NCI-H2227 (cell line): ENCODE data around the gene MPV17.
"Not testable (repeated sequence)": the region's sequence is repeated elsewhere in the genome, so short reads cannot be mapped to it uniquely, and the experiment has no call there.

Experiments used
- DNase-seq: peaks from one replicate; lab custom pipeline; 2025; ENCODE audit not compliant: unreplicated experiment; lab: John Stamatoyannopoulos, UW

MPV17 gene

DNA sequence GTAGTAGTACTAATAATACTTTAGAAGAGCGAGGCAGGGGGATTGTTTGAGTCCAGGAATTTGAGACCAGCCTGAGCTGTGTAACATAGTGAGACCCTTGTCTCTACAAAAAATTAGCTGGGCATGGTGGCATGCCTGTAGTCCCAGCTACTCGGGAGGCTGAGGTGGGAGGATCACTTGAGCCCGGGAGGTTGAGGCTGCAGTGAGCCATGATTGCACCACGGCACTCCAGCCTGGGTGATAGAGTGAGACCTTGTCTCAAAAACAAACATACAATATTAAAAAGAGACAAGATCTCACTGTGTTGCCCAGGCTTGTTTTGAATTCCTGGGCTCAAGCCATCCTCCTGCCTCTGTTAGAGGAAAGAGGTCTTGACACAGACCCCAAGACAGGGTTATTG is 22.3 kb downstream of the MPV17 start:
- DNase-seq = not testable (repeated sequence)

DNA sequence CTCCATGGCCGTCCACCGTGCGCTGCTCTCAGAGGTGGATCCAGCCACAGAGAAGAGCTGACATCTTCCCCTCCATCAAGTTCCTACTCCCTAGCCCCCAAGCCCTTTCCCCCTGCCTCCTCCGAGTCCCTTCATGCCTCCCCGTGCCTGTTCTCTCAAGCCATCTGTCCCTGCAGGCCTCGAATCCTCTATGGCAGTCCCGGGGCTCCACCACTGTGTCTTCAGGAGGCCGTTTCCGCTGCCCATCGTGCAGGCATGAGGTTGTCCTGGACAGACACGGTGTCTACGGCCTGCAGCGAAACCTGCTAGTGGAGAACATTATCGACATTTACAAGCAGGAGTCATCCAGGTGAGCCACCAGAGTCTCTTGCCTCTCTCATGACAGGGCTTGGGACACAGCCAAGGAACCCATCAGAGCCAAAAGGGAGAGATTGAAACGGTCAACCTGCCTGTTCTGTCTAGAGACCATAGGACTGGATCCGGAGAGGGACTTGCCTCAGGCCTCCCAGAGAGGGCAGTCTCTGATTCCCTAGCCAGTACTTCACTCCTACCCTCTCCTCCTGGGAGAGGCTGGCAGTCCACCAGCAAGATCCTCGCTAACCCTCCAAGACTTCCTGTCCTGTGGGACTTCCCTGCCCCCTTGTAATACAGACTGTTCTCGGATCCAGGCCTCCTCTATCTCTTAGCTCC is 24.4 kb downstream of the MPV17 start:
- no peak for DNase-seq

DNA sequence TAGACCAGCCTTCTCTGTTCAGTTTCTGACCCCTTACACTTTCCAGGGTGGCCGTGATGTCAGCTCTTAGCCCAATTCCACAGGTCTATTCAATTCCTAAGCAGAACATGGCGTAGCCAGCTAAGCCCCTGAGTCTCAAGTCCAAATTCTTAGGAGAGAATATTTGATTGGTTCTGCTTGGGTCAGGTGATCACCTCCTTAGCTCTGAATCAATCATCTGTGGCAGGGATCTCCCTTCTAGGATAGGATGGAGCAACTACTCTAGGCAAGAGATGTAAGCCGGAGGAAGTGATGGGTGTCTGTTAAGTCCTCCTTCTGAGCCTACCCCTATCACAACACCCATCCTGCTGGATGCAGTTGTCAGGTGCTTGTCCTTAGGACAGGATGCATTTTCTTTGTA is 25.7 kb downstream of the MPV17 start:
- no peak for DNase-seq

DNA sequence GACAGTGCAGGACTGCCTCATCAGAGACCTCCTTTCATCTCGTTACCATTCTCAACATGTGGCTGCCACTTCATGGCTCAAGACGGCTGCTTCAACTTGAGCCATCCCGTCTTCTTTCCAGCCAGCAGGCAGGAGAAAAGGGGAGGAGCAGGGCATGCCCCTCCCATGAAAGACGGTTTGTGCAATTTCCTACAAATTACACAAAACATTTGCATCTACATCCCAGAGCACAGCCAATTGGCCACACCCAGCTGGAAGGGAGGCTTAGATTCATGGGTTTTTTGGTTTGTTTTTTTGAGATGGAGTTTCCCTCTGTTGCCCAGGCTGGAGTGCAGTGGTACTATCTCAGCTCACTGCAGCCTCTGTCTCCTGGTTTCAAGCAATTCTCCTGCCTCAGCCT is 26.4 kb downstream of the MPV17 start:
- no peak for DNase-seq

DNA sequence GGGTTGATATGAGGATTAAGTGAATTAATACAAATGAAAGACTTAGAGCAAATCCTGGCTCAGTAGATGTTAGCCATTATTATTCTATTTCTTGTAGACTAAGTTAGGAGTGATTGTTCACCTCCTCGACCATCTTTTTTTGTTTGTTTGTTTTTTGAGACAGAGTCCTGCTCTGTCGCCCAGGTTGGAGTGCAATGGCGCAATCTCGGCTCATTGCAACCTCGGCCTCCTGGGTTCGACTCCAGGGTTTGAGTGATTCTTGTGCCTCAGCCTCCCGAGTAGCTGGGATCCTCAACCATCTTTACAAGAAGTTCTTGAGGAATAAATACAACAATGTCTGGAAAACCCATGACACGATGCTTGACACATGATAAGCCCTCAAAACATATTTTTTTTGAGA is 28.0 kb downstream of the MPV17 start:
- no peak for DNase-seq

DNA sequence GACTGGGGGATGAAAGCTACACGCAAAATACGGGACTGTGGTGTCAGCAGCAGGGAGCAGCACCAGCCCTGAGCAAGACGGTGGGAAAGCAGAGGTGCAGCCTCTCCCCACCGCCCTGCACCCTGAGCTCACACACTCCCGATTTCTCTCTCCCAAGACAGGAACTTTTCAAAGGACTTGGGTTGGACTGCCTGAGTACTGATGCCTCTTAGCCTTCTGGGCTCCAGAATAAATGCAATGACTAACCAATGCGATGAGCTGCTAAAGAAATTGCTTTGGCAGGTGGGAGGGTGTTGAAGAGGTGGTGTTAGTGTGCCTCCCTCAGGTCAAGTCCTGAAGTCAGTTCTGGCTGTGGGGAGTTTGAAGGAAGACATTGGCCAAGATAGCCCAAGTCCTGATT is 31.0 kb downstream of the MPV17 start:
- no peak for DNase-seq

DNA sequence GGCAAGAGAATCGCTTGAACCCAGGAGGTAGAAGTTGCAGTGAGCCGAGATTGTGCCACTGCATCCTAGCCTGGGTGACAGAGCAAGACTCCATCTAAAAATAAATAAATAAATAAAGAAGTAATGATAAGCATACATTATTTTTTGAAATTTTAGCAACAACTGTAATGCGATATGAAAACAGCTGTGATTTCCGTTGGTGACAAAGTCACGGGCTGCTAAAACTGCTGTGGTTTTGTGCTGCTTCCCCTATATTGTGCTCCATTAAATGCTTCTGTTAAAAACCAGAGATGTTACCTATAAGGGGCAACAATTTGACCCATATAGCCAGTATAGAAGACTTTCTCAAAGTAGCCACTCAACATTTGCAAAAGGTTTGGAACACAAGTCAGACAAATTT is 32.3 kb downstream of the MPV17 start:
- DNase-seq = no peak

DNA sequence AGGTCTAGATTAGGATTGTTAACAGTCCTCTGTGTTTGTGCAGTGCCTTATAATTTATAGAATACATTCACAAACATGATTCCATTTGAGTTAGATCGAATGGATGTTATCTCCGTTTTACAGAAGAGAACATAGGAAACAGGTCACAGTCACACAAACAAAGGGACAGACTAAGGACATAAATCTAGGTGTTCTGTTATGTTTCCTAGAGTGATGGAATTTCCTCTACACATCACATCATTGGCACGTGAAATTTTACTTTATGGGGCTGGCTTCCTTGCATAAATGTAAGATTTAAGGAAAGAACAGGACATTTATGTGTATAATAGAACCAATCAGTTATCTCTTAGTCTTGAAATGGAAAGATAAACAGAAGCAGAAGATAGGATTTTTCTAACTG is 34.3 kb downstream of the MPV17 start:
- DNase-seq = no peak

DNA sequence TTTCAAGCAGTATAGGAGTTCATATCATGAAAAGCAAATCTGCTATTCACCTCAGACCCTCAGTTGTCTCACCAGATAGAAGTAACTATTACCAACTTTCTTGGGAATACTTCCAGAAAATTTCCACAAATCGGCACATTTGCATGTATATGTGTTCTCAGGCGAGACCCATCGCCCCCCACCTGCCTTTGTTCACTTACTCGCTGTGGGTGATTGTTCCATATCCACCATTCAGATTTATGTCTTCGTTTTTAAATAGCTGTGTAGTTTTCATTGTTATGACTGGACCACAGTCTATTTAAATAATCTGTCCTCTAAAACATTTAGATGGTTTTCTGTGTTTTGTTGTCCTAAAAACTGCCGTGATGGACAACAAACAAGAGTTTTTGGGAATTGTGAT is 37.4 kb downstream of the MPV17 start:
- DNase-seq = no peak

DNA sequence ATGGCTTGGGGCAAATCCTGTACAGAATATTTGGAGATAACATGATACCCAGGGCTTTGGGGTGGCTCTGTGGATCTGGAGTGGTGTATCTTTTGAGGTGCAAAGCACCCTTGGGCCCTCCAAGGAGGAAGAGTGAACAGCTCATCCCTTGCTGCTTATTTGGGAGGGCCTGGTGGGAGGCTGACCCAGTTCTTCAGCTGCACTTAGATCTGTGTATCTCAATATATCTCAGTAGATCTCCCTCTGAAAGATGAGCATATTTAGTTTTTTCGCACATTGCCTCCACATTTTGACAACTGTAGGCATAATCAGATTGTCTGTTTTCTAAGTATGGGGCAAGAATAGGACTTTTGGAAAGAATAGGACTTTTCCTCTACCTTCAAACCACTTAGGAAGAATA is 37.9 kb downstream of the MPV17 start:
- DNase-seq = no peak

DNA sequence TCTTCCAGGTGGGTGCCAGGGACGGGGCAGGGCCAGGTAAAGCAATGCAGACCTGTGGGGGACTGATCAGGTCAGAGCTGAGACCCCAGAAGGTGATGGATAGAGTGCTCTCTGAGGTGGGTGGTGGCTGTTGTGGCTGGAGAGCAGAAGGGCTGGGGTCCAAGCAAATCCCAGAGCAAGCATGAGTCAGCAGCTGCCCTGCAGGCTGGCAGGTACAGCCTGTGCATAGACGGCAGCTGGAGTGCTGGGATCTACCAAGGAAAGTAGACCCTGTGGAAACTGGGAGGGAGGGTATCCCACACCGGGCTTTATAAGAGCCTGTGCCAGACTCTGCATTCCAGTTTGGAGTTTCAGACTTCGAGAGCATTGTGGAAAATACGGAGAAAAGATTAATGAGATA is 40.0 kb downstream of the MPV17 start:
- no peak for DNase-seq

DNA sequence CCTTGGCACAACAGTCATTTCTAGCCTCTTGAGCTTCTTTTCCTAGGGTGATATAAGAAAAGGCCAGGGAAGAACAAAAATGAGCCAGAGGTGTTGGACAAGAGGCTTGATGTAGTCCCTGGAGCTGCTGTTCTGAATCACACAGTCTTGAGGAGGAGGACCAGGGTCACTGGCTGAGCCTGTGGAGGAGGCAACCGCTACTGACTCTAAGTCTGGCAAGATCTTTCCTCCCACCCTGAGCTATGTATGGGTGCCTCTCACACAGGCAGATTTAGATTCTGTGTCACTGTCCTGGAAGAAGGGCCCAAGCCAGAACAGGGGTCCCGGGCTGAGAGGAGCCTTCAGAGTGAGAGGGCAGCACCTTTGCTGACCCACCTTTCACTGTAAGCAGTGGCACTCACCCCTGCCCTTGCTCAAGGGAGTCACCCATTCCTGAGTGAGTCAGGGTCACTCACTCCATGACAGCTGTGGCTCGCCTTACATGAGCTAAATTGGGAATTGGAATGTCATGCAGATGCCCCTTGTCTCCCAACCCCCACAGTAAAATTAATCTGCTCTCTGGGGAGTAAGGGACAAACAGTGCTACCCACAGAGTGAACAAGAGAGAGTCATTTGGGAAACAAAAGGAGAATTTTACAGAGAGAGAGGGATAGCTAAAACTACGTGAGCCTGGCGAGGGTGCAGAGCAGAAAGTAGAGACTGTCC is 40.9 kb downstream of the MPV17 start, which contains the start of gene TRIM54:
TRIM54 (plus strand) TSS at position 575 of the 705 bp plus-strand sequence. CDS start 303 bp downstream, outside the sequence.
- DNase-seq = no peak

DNA sequence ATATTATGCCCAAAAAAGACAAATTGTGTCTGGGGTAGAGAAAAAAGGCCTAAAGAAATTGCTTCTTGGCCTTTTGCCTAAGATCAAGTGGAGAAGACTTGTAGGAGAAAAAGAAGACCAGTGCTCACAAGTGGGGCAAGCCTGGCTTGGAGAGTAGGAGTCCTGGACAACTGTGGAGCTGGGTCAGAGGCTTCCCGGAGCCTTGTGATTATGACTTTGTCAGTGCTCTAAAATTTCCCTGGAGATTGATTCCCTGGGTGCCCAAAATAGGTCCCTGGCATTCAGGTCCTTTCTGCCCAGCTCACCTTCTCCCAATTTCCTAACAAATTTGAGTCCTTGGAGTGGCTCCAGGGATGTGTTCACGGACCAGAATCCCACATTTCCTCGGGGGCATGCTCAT is 41.5 kb downstream of the MPV17 start:
- DNase-seq = no peak

DNA sequence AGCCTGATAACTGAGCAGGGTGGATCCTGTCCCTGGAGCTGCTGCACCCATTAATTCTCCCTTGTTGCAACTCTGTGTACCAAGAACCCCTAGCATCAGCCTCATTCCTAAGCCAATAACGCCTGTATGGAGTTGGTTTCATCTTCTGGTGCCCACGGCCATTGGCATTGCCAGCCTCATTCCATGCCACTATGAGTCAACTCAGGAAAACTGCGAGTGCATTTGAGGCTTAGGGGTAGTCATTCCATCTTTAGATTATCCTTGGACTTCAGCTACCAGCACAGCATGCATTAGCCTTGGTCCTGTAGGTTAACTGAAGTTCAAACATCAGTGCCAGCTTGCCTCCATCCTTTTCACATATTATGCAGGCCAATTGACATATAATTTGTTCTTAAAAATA is 42.1 kb downstream of the MPV17 start:
- no peak for DNase-seq

DNA sequence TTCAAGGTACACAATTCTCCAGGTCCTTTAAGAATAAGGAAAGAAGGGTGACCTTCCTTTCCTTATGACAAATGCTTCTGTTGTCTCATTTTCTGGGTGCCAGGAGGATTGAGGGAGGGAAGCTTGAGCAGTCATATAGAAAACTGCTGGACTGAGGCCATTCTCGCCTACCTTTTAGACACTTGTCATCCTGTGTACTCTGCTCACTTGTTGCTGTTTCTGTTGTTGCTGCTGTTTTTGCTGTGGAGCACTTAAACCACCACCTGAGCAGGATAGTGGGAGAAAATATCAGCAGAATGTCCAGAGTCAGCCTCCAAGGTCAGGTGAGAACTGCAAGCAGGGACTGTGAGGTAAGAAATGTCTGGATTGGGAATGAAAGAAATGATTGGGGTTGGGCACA is 44.9 kb downstream of the MPV17 start:
- no peak for DNase-seq

DNA sequence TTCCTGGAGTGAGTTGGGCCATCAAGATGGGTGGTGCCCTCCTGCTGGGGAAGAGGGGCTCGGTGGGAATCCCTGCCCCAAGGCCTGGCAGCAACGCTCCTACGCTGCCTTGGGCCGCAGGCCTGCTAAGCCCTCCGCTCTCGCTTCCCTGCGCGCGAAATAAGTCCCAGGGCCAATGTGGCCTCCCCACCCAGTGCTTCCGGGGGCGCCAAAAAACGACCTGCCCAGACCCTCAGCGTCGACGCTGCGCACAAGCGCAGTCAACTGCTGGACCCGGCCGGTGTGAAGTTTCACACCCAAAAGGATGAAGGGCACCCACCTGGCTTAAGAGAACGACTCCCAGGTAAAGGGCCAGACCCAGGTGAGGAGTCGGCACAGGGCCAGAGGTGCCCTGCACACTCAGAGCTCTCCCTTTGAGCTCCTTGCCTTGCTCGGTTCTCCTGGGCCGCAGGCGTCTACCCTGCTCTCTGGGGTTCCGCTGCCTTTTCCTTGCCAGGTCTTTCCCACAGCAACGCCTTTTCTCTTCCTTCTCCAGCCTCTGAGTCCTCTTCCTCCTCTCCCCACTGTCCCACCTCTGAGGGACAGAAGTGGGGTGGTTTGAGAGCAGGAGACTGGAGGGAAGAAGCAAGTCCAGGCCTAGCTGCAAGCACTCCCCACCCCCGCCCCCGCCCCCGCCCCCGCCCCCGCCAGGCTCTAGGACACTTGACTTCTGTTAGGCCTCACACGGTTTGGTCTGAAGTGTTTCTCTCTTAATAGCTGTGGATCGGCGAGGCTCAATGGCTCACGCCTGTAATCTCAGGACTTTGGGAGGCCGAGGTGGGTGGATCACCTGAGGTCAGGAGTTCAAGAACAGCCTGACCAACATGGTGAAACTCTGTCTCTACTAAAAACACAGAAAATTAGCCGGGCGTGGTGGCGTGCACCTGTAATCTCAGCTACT is 47.4 kb downstream of the MPV17 start, which contains the start of gene DNAJC5G:
DNAJC5G (plus strand) TSS at position 223 of the 940 bp plus-strand sequence. CDS start 1,296 bp downstream, outside the sequence.
- no peak for DNase-seq

DNA sequence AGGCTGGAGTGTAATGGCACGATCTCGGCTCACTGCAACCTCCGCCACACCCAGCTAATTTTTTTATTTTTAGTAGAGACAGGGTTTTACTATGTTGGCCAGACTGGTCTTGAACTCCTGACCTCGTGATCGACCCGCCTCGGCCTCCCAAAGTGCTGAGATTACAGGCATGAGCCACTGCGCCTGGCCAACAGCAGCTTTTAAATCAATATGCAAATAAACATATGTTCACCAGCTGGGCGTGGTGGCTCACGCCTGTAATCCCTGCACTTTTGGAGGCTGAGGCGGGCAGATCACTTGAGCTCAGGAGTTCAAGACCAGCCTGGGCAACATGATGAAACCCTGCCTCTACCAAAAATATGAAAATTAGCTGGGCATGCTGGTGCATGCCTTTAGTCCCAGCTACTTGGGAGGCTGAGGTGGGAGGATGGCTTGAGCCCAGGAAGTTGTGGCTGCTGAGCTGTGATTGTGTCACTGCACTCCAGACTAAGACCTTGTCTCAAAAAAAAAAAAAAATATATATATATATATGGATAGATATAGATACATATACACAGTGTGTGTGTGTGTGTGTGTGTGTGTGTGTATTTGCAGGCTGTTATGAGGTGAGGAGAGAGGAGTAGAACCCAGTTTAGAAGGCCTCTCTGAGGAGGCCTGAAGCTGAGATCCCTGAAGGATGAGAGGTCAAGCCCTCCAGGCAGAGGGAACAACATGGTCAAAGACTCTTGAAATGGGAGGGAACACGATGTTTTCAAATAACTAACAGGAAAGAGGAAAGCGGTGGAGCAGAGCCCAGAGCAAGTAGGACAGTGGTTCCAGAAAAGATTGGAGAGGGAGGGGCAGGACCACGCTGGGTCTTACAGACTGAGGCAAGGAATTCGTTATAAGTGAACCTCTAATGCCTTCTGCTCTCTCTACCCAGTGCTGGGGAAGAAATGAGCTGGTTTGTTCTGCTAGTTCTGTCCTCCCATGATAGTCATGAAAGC is 50.1 kb downstream of the MPV17 start:
- not testable (repeated sequence) for DNase-seq

DNA sequence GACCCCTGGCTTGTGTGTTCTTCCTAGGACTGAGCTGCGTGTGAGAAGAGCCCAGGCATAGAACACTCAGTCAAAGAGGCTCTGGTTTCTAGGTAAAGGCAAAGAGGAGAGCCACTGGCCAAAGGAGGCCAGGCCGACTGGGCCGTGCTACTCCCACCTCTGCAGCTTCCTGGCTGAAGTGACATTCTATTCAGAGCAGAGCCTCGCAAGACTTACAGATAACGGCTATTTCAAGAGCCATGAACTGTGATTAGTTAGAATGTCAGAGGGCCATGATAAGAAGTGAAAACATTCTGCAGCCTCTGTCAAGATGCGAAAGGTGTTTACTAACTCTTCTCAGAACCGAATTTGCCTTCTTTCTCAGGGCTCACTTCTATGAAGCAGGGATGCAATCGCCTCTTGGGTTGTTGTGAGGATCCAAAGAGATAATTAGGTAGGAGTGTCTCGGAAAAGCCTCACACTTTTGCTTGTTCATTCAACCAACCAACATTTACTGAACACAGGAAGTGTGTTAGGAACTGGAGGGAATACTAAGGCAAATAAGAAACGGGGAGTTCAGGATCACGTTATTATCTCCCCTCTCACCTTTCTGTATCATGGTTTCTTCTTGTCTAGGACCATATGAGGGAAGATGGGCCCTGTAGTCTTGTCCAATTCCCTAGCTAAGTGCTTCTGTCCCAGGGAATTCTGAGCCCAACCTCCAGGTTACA is 51.1 kb downstream of the MPV17 start:
- DNase-seq = no peak

DNA sequence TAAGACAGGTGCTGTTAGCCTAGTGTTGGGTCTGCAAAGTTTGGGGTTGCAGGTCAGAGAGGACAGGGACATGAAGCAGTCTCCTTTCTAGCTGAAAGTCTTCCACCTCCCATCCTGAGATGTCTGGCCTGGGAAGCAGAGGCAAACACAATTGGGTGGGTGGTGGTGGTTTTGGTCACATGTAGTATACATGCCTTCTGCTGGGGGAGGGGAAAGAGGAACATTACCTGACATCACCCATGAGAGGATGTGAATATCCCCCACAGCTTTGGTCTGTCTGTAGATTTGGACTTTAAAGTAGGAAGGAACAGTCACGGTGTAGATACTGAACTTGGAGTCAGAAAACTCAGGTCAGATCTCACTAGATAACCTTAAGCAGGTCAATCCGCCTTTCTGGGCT is 52.2 kb downstream of the MPV17 start:
- DNase-seq = no peak

DNA sequence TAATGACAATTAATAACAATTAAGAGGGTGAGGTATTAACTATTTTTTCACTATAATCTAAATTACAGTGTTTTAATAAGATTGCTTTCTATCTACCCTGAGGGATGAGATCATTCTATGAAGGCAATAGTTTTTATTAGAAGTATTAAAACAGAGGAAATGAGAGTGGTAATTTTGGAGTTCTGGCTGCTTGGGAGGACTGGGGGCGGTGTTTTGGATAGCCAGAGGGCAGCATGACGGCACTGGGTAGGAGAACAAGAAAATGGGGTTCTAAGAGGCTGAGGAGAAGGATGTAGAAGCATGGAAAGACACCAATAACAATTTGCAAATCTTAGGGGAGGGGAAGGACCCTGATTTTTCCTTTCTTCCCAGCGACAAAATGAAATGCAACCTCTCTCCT is 52.8 kb downstream of the MPV17 start:
- DNase-seq = no peak
